H9 (cell line): Measurements from ENCODE around the gene FOXD2. TPM values are rescaled to one million over a fixed set of nuclear protein-coding genes. Genes with fewer than 3 reads are reported as not detected.

Experiments
- DNase-seq: peaks from one replicate; pipeline ENCODE4 v3.0.0-alpha.2; 2017
- H2AFZ ChIP-seq: one replicate; pipeline ENCODE4 v1.6.1; 2013; ENCODE audit warnings: mild to moderate bottlenecking, low read length, control low read depth, moderate library complexity
- H2AK5ac ChIP-seq: 2 replicates; pipeline ENCODE4 v1.6.1; 2013; ENCODE audit warnings: low read length, control low read depth, mixed read lengths; ENCODE audit not compliant: insufficient read length
- H2BK120ac ChIP-seq: one replicate; pipeline ENCODE4 v1.6.1; 2013; ENCODE audit warnings: low read depth, mild to moderate bottlenecking, low read length, control low read depth, inconsistent platforms; ENCODE audit not compliant: poor library complexity, severe bottlenecking
- H2BK12ac ChIP-seq: 2 replicates; pipeline ENCODE4 v1.6.1; 2013; ENCODE audit warnings: low read length, control low read depth, mixed read lengths, low read depth; ENCODE audit not compliant: insufficient read length
- H2BK15ac ChIP-seq: 2 replicates; pipeline ENCODE4 v1.6.1; 2013; ENCODE audit warnings: low read depth, low read length, control low read depth
- H2BK20ac ChIP-seq: one replicate; pipeline ENCODE4 v1.6.1; 2013; ENCODE audit warnings: low read depth, mild to moderate bottlenecking, low read length, control low read depth, inconsistent platforms; ENCODE audit not compliant: poor library complexity, severe bottlenecking
- H2BK5ac ChIP-seq: 2 replicates; pipeline ENCODE4 v1.6.1; 2013; ENCODE audit warnings: low read length, control low read depth, mixed read lengths; ENCODE audit not compliant: insufficient read length
- H3K14ac ChIP-seq: 2 replicates; pipeline ENCODE4 v1.6.1; 2013; ENCODE audit warnings: low read length, control low read depth; ENCODE audit not compliant: insufficient read depth
- H3K18ac ChIP-seq: 2 replicates; pipeline ENCODE4 v1.6.1; 2013; ENCODE audit warnings: low read depth, mild to moderate bottlenecking, mixed read lengths, low read length, control low read depth; ENCODE audit not compliant: insufficient read length
- H3K23ac ChIP-seq: 2 replicates; pipeline ENCODE4 v1.6.1; 2013; ENCODE audit warnings: low read length, control low read depth, mixed read lengths, low read depth; ENCODE audit not compliant: insufficient read length
- H3K23me2 ChIP-seq: 2 replicates; pipeline ENCODE4 v1.6.1; 2013; ENCODE audit warnings: low read depth, mild to moderate bottlenecking, mixed read lengths, low read length, control low read depth; ENCODE audit not compliant: insufficient read length, poor library complexity, severe bottlenecking
- H3K27ac ChIP-seq: 2 replicates; pipeline ENCODE4 v1.5.1; 2013; ENCODE audit warnings: low read length, control low read depth, mixed read lengths, low read depth; ENCODE audit not compliant: insufficient read length
- H3K27me3 ChIP-seq: 2 replicates; pipeline ENCODE4 v1.6.1; 2013; ENCODE audit warnings: low read length, control low read depth, inconsistent platforms; ENCODE audit not compliant: insufficient read depth
- H3K4ac ChIP-seq: 2 replicates; pipeline ENCODE4 v1.6.1; 2013; ENCODE audit warnings: low read depth, mild to moderate bottlenecking, control low read depth, inconsistent platforms, low read length, moderate library complexity
- H3K4me1 ChIP-seq: 2 replicates; pipeline ENCODE4 v1.6.1; 2013; ENCODE audit warnings: low read length, control low read depth, inconsistent platforms; ENCODE audit not compliant: insufficient read depth
- H3K4me2 ChIP-seq: 2 replicates; pipeline ENCODE4 v1.6.1; 2013; ENCODE audit warnings: low read length, control low read depth, mixed read lengths; ENCODE audit not compliant: insufficient read length, insufficient read depth
- H3K56ac ChIP-seq: 2 replicates; pipeline ENCODE4 v1.6.1; 2013; ENCODE audit warnings: low read depth, mild to moderate bottlenecking, mixed read lengths, low read length, control low read depth; ENCODE audit not compliant: insufficient read length
- H3K79me1 ChIP-seq: 2 replicates; pipeline ENCODE4 v1.6.1; 2013; ENCODE audit warnings: low read depth, mild to moderate bottlenecking, moderate library complexity, low read length, control low read depth, inconsistent platforms; ENCODE audit not compliant: insufficient read depth, poor library complexity, severe bottlenecking
- H3K79me2 ChIP-seq: 2 replicates; pipeline ENCODE4 v1.6.1; 2013; ENCODE audit warnings: low read length, control low read depth, inconsistent platforms; ENCODE audit not compliant: insufficient read depth
- H3K9ac ChIP-seq: 2 replicates; pipeline ENCODE4 v1.6.1; 2013; ENCODE audit warnings: low read length, control low read depth, mixed read lengths; ENCODE audit not compliant: insufficient read length; ENCODE audit errors: extremely low read depth
- H3K9me3 ChIP-seq: one replicate; pipeline ENCODE4 v1.6.1; 2013; ENCODE audit warnings: low read depth, low read length, inconsistent platforms; ENCODE audit not compliant: control insufficient read depth
- H3T11ph ChIP-seq: one replicate; pipeline ENCODE4 v1.6.1; 2013; ENCODE audit warnings: mild to moderate bottlenecking, low read length, control low read depth, inconsistent platforms
- H4K20me1 ChIP-seq: one replicate; pipeline ENCODE4 v1.6.1; 2013; ENCODE audit not compliant: control insufficient read depth, insufficient read length, insufficient read depth
- H4K5ac ChIP-seq: 2 replicates; pipeline ENCODE4 v1.6.1; 2013; ENCODE audit warnings: low read depth, mild to moderate bottlenecking, mixed read lengths, low read length, control low read depth; ENCODE audit not compliant: insufficient read length
- H4K8ac ChIP-seq: replicated peaks from 2 replicates; pipeline ENCODE4 v1.6.1; 2013; ENCODE audit warnings: low read length, control low read depth, mixed read lengths, low read depth; ENCODE audit not compliant: insufficient read length
- H4K91ac ChIP-seq: 2 replicates; pipeline ENCODE4 v1.6.1; 2013; ENCODE audit warnings: low read depth, mild to moderate bottlenecking, moderate library complexity, mixed read lengths, low read length, control low read depth; ENCODE audit not compliant: insufficient read length
- H3K27ac Mint-ChIP-seq, 3 experiments: 2 replicates in 2 of 3; 3 replicates in 1 of 3; pipeline ENCODE4 v1.8.0; 2020 to 2021; ENCODE audit warnings: mixed read lengths in 3 of 3, mild to moderate bottlenecking in 1 of 3, moderate library complexity in 1 of 3
- H3K27me3 Mint-ChIP-seq: 2 replicates; pipeline ENCODE4 v1.8.0; 2021; ENCODE audit warnings: low read depth, mild to moderate bottlenecking, moderate library complexity, mixed read lengths
- H3K36me3 Mint-ChIP-seq, 3 experiments: 2 replicates in 2 of 3; 3 replicates in 1 of 3; pipeline ENCODE4 v1.8.0; 2020 to 2021; ENCODE audit warnings: low read depth in 3 of 3, mixed read lengths in 3 of 3; ENCODE audit not compliant: insufficient read depth in 1 of 3
- H3K4me1 Mint-ChIP-seq, 2 experiments: 2 replicates each; pipeline ENCODE4 v1.8.0; 2020; ENCODE audit warnings: mixed read lengths in 2 of 2
- H3K4me3 Mint-ChIP-seq, 2 experiments: 2 replicates in 1 of 2; 3 replicates in 1 of 2; pipeline ENCODE4 v1.8.0; 2020 to 2021; ENCODE audit warnings: mild to moderate bottlenecking in 2 of 2, mixed read lengths in 2 of 2, moderate library complexity in 1 of 2
- H3K9me3 Mint-ChIP-seq, 2 experiments: 2 replicates in 1 of 2; 3 replicates in 1 of 2; pipeline ENCODE4 v1.8.0; 2020; ENCODE audit warnings: mild to moderate bottlenecking in 2 of 2, mixed read lengths in 2 of 2, moderate library complexity in 1 of 2
- CTCF ChIP-seq: fragments of 200-600 bp; sonication (generic); conservative IDR thresholded peaks from 3 replicates; pipeline ENCODE4 v1.8.0; 2021; ENCODE audit warnings: antibody characterized with exemption, mild to moderate bottlenecking
- WGBS: extraction: QIAGEN DNeasy Blood & Tissue Kit; methylation state at CpG from one replicate; pipeline ENCODE4 v1.1.7; 2013; ENCODE audit warnings: missing lambda C conversion rate, low lambda C conversion rate, mixed read lengths; ENCODE audit not compliant: insufficient read length; ENCODE audit errors: extremely low coverage; 5-methylcytosine and 5-hydroxymethylcytosine counted together
- total RNA-seq: library from RNA; stranded (reverse); gene quantifications from 2 replicates; pipeline ENCODE4 v1.2.1, GENCODE V29; 2021

The FOXD2 gene
- total RNA-seq, 1 experiment from 2014 or later, result not detected

GRCh38 chr1:47478090-47478489 lies 40.2 kb downstream of the FOXD2 start:
- Mint-ChIP-seq H3K9me3 (peaks cover 1 to 3% of the 10 kb centered on the region in 2 experiments; a peak in 3 of 5 replicates), H3K27me3 (peaks cover 52% of the 10 kb centered on the region)
- H3K23me2 ChIP-seq, result no peaks in the 10 kb centered on the region

More at GRCh38 chr1:47478090-47478489, 40.2 kb downstream of the FOXD2 start:
- no peak overlapping the region for H3K23ac ChIP-seq
- no peak overlapping the region for H4K5ac ChIP-seq
- H3K4me1 Mint-ChIP-seq, result peaks cover 11 to 26% of the 10 kb centered on the region in 2 experiments
- H3K56ac ChIP-seq, result no peak overlapping the region
- no peaks in the 10 kb centered on the region for H4K20me1 ChIP-seq
- H3K27ac ChIP-seq, result no peak overlapping the region
- H3K79me2 ChIP-seq, result no peaks in the 10 kb centered on the region
- H2BK20ac ChIP-seq, result no peak overlapping the region
- no peak overlapping the region for H4K91ac ChIP-seq
- H3K18ac ChIP-seq, result no peak overlapping the region
- H3K36me3 Mint-ChIP-seq, result peaks cover 0 to 4% (median 0%) of the 10 kb centered on the region in 3 experiments; a peak in 1 of 7 replicates
- no peak overlapping the region for H3T11ph ChIP-seq
- no peaks in the 10 kb centered on the region for H3K27me3 ChIP-seq
- no peak overlapping the region for H4K8ac ChIP-seq
- H2BK12ac ChIP-seq, result no peak overlapping the region
- no peak overlapping the region for H3K4me3 Mint-ChIP-seq
- H3K4ac ChIP-seq, result no peak overlapping the region
- H2BK120ac ChIP-seq, result no peak overlapping the region
- H2BK5ac ChIP-seq, result no peak overlapping the region
- H3K14ac ChIP-seq, result no peak overlapping the region; the same call in 1 of the 2 replicates
- no peak overlapping the region for H2AFZ ChIP-seq
- no peaks in the 10 kb centered on the region for H3K4me1 ChIP-seq
- H3K27ac Mint-ChIP-seq, result no peak overlapping the region
- H3K9ac ChIP-seq, result no peak overlapping the region
- no peak overlapping the region for H3K4me2 ChIP-seq
- H2BK15ac ChIP-seq, result no peak overlapping the region
- H2AK5ac ChIP-seq, result no peak overlapping the region
- no peaks in the 10 kb centered on the region for H3K9me3 ChIP-seq
- no peak for TF ChIP-seq CTCF
- H3K79me1 ChIP-seq, result no peaks in the 10 kb centered on the region
- DNase-seq, result no peak
- no CpG with 5 or more reads among the region's 9 CpGs for WGBS
